Measurements from ENCODE around the gene COL19A1.
"Not testable (repeated sequence)": the region's sequence is repeated elsewhere in the genome, so short reads cannot be mapped to it uniquely, and the experiment has no call there.

The COL19A1 gene

DNA sequence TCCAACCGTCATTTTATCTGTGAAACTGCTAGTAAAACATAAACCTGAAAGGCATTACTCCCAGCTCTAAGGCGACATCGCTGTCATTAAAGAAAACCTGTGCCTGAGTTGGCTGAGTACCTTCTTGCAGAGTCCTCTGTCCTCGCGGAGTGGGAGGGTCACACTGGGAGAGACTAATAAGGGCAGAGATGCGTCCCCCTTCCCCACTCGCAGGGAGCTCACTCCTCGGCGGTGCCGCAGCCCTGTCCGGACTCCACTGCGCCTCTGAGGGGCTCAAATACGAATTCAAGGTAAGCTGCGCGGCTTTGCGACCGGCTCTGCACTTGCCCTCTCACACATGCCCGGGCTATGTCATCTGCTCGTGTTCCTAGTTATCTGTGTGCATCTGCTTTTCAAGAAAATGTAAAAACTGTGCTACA lies at the start of gene COL19A1:
TSS of gene COL19A1 (plus strand) at position 206 of the 419 bp plus-strand sequence. CDS start 13,012 bp downstream, outside the sequence.
- peak; percentile 41 for DNase-seq

DNA sequence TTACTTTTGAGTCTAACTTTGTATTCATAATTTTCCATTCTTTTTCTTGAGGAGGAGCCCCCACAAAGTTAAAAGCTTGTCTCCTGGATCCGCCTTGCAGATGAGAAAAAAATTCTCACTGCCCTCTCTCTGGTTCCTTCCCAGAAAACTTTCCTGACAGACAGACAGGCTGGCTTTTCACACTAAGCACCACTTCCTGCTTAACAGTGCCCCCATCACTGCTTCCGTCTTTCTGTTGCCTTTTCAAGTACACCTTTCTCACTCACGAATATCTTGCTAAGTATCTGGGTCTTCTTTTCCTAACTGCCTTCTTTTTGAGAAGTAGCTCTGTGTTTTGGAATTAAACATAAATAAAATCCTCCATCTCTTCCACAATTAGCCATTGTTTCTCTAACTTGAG lies 49.8 kb upstream of the COL19A1 start:
- DNase-seq: no peak

DNA sequence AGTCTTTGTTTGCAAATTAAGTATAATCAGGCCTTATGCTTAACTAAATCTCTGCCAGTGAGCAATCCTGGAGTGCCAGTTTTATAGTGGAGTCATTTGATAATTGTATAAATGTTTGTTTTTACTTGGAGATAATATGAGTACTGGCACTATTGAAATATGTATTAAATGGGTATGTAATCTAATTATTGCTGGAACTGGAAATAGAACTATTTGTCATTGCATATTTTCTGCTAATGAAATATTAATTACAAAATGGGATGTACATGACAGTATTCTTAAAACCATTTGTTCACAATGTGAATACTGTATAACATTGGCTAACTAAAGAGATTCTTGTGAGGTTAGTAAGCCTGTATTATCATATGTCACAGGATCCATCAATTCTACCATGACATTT lies 49.0 kb upstream of the COL19A1 start:
- DNase-seq: no peak

DNA sequence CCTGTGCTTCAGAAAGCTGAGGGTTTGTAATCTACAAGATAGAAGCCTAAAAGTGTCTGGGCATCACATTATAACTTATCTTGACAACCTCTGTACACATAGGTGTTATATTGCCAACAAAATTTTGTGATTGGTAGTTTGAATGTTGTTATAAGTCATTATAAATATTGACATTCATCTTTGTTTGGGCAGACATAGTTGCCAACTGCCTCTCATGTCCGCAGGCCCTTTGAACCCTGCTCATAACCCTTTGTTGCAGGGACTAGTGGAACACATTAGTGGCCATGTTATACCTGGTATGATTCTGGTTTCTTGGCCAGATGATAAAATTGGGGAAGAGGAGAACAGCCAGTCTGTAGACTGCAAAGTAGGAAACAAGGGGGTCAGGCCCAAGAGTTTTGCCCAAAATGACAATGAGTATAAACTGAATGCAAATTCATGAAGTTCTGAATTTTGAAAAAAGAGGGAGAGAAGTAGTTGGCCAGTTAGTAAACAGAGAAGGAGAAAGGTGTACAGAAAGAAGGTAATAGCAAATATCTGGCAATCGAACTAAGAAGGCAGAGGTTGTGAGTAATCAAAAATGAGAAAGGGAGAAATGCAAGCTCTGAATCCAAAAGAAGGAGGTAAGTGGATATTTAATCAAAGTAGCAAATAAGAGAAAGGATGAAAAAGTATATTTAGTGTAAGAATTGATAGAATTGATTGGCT lies 48.0 kb upstream of the COL19A1 start:
- DNase-seq: no peak

DNA sequence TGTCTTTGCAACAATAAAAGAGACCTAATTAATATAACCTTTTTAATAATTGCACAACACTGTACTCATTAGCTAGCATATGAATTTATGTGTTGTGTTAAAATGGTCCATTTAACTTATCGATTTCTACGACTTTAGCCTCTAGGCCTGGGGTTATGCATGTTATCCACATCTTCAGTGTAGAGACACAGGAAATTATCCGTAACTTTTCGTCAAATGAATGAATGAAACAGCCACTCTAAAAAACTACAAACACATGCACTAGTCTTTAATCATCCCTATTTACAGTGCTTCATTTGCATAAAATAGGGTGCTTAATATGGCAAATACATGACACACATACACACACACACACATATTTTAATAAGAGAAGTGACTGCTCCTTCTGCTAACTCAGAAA lies 47.2 kb upstream of the COL19A1 start:
- DNase-seq: no peak

DNA sequence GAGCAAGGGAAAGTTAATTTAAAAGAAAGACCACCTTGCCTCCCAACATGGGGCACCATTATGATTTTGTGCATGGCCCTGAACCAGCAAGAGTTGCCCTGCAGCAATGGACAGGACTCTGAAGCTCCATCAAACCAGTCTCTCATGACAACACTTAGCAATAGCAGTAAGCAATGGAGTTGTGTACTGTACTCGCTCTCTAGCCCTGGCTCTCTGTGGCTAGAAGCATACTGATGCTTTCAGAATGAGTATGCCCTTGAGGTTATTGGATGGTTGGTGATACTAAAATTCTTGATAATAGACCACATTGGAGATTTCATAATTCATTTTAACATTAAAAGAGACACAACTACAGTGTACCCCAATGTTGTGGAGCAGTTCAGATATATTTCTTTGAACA lies 46.3 kb upstream of the COL19A1 start:
- DNase-seq: no peak

DNA sequence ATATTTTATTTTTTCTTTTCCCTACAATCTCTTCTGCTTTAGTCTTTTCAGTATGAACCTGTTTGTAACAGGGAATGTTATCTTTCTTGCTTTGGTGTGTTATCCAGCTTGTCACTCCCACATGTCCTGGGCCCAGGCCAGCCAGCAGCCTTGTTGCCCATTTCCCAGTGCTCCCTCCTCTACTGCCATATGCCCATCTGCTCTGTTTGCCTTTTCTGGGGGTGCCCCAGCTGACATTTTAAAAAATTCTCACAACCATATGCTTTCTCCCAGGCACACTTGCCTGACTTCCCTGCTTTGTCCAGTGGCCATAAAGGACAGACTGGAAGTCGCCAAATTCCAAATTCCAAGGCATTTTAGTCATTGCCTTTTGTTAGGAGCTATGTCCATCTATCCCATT lies 45.9 kb upstream of the COL19A1 start:
- DNase-seq: no peak

DNA sequence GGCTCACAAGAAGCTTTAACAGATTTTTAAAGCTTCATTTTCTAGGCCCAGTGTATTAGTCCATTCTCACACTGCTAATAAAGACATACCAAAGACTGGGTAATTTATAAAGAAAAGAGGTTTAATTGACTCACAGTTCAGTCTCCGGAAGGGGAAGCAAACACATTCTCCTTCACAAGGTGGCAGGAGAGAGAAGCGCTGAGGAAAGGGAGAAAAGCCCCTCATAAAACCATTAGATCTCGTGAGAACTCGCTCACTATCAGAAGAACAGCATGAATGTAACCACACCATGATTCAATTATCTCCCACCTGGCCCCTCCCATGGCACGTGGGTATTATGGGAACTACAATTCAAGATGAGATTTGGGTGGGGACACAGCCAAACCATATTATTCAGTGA lies 42.0 kb upstream of the COL19A1 start:
- not testable (repeated sequence) for DNase-seq

DNA sequence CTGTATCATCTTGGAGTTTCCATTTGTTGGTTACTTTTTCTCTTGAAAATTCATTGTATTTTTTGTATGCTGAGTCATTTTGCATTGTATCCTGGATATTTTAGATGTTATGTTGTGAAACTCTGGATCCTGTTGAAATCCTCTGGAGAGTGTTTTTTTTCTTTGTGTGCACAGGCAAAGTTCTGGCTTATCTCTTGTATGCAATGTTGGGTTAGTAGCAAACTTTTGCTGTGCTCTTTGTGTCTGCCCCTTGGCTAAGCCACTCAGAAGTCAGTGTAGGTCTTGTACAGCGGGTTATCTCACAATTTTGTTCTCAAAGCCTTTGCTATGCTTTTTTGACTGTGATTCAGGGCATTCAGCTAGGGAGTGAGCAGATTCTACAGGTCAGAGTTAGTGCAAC lies 40.5 kb upstream of the COL19A1 start:
- no peak for DNase-seq

DNA sequence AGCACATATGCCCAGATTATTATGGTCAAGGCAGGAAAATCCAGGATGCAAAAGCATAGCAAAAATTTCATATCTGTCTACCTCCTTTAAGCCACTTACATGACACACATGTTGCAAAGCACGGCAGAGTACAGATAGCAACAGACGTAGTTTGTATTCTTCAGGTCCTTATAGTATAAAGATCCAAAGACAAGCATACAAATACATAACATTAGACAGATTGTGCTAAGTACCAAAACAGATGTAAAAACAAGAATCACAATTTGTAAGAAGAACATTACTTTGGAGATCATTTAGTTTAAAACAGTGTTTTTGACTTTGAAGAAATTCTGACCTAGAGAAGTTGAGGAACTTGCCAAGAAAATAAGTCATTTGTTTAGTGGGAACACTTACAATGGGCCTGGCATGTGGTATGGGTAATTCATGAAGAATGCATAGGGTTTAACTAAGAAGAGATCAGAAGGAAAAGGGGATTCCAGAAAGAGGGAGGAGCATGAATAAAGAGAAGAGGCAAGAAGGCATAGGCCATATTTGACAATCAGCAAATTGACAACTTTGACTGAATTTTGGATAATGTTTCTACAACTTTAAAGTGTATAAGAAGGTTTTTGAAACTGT lies 39.0 kb upstream of the COL19A1 start:
- no peak for DNase-seq

DNA sequence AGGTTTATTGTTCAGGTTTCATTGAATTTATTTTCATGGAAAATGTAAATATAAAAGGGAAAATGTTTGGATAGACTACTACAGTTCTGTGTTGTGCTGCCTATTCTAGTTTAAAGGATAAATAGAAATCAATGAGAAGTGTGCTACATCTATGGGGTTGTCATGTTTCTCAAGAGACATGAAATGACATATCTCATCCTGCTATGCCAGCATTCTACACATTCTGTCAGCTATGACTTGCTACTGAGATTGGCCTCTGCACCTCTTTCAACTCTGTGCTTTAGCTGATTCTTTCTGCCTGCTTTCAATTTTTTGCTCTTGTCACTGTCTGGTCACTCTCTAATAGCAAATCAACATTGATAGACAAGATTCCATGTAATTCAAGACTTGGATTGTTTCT lies 33.8 kb upstream of the COL19A1 start:
- no peak for DNase-seq

DNA sequence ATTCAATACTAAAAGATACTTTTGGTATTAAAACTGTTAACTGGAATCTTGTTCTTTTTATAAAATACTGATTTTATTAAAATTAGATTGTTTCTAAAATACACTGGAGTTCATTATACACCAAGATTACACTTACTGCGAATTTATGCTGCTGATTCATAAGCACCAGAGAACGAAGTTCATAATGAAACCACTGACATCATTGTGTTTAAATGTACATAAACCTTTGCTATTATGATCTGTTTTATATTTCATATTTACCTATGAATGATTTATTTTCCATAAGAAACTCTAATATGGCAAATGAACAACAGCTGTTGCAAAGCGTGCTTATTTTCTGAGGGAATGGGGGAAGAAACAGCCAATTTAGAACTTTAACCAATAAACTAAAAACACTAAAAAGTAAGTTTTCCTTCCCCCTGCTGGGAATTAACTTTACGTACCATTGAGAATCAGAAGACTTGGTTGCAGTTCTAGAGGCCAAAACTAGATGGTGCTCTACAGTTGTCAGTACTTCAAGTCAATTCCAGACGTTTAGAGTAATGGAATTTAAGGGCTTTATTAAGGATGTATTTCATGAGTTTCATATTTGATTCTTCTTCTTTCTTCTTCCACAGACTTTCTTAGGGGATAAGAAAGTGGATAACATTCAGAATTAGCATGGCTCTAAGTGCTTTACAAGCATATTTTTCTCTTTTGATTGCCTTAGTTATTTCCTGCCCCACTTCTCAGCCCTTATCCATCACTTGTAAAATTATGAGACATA lies 30.8 kb upstream of the COL19A1 start:
- peak; percentile 49 for DNase-seq

DNA sequence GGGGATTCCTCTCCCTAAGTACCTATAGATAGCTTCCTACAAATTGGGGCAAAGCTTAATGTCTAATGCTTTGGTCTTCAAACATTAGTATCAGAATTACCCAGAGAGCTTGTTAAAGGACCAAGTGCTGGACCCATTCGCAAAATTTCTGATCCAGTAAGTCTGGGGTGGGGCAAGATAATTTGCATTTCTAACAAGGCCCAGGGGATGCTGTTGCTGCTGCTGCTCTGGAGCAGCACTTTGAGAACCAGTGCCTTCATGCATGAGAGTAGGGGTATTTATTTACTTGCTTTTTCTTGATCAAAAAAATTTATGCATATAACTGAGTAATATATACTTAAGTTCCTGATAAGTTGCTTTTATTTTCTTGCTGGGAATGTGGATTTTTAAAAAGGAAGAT lies 24.5 kb upstream of the COL19A1 start:
- DNase-seq: no peak

DNA sequence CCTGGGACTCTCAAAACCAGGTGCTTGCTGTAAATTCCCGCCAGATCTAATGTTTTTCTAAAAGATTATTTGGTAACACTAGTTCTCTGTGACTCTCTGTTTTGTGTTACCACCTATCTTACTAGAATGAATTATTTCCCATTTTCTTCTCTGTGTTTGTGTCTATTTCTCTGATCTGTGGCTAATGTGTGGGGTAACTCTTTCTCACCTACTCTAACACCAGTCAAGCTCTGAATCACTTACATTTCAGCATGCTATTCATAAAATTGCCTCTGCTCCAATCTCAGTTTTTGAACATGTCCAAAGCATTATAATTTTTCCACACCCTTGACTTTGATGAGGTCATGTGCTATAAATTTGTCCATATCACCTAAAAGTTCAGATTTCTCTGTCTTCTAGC lies 23.2 kb upstream of the COL19A1 start:
- DNase-seq: no peak

DNA sequence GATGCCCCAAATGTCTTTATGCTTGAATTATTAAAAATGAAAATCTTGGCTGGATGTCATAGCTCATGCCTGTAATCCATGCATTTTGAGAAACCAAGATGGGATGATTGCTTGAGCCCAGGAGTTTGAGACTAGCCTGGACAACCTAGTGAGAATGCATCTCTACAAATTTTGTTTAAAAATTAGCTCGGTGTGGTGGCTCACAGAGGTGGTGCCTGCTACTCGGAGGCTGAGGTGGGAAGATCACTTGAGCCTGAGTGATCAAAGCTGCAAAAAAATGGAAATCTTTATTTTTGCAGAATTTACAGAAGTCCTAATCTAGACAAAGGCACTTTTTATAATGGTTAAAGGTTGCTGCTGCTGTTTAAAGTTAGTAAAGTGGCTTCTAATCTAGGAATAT lies 20.0 kb upstream of the COL19A1 start:
- no peak for DNase-seq

DNA sequence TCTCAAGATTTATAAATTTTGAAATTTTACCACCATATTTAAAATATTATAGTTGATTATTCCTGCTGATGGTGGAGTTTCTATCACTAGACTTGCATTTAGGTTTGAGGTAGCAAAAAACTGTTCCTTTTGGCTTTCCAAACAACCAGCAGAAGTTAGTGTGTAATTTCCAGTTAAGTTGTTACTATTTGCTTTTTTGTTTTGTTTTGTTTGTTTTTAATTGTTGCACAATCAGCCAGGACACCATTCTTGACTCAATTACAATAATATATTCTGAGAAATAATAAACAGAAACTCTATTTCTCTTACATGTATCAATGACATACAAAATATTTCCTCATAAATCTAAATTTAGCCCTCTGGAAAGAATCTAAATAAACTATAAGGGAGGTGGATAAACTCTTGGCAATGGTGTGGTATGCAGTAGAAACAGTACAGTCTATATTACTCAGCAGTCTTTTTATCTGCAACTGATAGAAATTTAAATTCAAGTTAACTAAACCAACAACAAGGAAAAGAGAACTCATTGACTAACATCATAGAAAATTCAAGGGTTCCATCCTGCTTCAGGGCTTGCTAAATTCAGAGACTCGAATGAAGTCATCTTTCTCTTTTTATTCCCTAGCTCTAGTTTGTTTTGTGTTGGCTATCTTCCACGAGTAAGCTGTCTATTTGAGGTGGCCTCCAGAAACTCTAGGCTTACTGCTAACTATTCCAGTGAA lies 19.4 kb upstream of the COL19A1 start:
- DNase-seq: no peak

DNA sequence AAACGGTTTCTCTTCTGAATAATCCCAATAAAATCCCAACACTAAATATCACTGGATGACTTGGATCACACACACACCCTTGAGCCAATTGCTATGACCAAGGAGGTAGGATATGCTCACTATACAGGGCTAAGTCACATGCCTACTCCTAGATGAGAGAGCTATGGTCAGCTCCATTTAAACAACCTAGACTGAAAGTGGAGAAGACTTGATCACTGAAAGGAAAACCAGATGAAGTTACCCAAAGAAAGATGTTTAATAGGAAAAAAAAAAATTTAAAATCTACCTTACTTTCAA lies 18.9 kb upstream of the COL19A1 start:
- no peak for DNase-seq

DNA sequence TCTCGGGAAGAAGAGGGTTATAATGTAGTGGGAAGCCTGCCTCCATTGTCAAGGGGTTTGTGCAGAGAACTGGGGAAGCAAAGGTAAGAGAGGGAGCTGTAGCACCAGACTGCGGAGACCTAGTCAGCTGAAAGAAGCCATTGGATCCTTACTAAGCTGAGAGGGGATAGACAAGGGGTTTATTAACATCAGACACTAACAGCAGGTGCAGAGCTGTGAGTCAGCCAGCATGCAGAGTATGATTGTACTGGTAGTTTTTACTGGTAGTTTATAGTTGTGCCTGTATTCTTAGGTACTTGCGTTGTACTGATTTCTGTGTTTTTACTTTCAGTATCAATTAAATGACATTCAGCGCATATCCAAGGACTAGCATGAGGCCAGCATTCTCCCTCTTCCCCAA lies 17.8 kb upstream of the COL19A1 start:
- no peak for DNase-seq

DNA sequence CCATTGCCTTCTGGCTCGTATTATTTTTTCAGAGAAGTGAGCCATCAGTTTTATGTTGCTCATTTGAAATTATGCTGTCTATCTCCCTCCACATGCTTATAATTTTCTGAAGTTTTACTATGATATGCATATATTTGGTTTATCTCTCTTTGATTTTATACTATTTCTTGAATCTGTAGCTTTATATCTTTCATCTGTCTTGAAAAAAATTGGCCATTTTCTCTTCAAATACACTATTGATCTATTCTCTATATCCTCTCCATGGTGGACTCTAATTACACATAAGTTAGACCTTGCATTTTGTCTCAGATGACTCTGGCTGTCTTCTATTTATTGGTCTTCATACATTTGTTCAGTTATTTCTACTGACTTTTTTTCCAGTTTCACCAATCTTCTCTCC lies 13.7 kb upstream of the COL19A1 start:
- DNase-seq: no peak

DNA sequence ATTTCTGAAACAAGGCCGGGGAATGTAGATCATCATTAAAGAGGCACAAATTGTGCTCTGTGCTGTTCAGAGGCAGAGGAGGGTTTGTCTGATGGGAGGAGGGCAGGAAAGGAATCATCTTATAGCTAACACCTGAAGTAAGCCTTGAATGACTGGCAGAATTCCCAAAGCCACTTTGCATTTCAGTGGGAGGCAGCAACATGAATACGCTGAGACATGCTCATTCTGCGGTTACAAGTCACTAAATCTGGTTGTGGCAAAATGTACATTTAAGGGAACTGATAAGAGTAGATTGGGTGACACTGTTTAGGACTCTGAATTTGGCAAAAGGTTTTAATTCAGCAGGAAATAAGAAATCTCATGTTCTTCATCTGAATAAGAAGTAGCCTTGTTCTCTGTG lies 4.4 kb upstream of the COL19A1 start:
- DNase-seq: no peak

DNA sequence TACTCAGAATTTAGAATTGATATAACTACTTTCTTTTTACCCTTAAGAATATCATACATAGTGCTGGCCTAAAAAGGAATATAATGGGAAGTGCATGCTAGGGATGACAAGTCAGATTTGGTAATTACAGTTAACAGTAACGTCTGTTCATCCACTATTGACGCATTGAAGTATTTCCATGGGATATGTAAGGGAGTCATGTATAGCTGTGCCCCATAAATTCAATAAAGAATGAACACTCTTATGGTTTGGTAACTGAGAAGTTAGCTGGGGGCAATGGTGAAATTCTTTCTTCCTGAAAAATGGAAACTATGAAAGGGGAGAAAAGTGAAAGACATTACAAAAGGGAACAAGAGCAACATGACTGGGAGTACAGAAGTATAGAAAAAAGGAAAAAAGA lies 2.6 kb upstream of the COL19A1 start:
- no peak for DNase-seq

DNA sequence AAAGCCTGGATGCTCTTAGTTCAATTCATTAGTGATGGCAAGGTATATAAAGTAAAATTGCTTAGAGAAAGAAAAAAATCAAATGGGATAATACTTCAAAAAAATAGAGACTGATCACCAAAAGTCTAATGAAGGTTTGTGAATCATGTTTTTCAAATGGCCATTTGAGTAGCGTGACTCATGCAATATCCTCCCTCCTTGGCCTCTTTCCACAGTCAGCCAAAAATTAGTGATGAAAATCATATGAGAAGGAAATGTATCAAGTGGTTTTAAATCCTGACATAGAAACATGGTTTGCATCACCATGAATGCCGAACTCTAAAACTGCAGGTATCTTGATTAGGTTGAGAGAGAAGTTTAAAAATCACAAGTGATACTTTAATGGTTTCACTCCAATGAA lies 1.2 kb upstream of the COL19A1 start:
- DNase-seq: no peak

DNA sequence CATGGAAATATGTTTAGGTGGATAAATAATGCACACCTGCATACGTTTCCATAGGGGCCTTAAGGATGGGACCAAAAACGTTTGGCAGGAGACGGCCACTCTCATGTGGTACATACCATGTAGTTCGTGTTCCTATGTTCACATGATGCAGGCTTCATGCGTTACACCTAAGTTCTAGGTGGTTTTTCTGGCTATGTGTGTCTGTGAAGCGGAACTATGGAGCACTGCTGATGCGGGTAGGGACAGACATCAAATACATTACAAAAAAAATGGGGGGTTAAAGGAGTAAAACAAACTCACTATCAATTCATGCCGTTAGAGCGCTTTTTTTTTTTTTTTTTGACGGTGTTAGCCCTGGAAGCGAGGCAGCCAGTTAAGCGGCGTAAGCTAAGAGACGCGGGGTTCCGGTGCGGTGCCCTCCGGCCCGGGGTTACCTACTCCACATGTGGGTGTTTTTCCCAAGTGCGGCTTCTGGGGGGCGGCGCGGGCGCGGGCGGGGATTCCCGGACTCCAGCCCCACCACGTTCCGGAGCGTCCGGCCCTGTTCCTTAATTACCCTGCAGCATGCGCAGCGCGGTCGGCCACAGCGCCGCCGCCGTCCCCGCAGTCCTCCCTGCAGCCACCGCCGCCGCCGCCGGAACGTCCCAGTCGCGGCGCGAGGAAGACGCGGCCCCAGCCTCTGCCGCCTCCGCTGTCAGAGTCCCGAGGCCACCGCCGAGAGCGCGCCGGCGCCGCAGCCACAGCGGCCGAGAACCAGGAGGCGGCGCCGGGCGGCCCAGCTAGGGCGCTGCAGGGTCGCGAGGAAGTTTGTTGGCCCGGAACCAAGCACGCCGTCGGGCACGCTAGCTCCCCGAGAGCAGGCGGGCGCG lies 648 bp downstream of the COL19A1 start:
- DNase-seq: peak; percentile 41

Measured in NCI-H524 treated with DMSO at 0.1 percent for 48 hours (cell line).